GM18870 (cell line): Measurements from ENCODE around the gene LRP1B.
"Not testable (repeated sequence)": the region's sequence is repeated elsewhere in the genome, so short reads cannot be mapped to it uniquely, and the experiment has no call there.

Source experiments
- ATAC-seq: cut with Tn5 transposase; IDR thresholded peaks from one replicate; pipeline ENCODE4 v1.9.1; 2021; ENCODE audit warnings: moderate library complexity; ENCODE audit not compliant: unreplicated experiment

LRP1B gene

GRCh38 chr2:140975237-140975636, 1155.6 kb downstream of the LRP1B start:
- ATAC-seq = no peak

GRCh38 chr2:140972724-140973123, 1158.1 kb downstream of the LRP1B start:
- no peak for ATAC-seq

GRCh38 chr2:140964324-140964723, 1166.5 kb downstream of the LRP1B start:
- ATAC-seq = not testable (repeated sequence)

- no peak for ATAC-seq
These were observed 1180.9 kb downstream of the LRP1B start for GRCh38 chr2:140949932-140950331.

- ATAC-seq = no peak
These were observed 1183.6 kb downstream of the LRP1B start for GRCh38 chr2:140947236-140947635.

- ATAC-seq = no peak
These were observed 1186.9 kb downstream of the LRP1B start for GRCh38 chr2:140943867-140944266.

GRCh38 chr2:140942284-140942683, 1188.5 kb downstream of the LRP1B start:
- no peak for ATAC-seq

GRCh38 chr2:140929849-140930248, 1201.0 kb downstream of the LRP1B start:
- ATAC-seq = no peak

GRCh38 chr2:140918426-140918825, 1212.4 kb downstream of the LRP1B start:
- ATAC-seq = no peak

GRCh38 chr2:140916410-140916809, 1214.4 kb downstream of the LRP1B start:
- ATAC-seq = no peak

- ATAC-seq = no peak
These were observed 1220.1 kb downstream of the LRP1B start for GRCh38 chr2:140910683-140911082.

GRCh38 chr2:140905083-140905781, 1225.6 kb downstream of the LRP1B start:
- ATAC-seq = no peak

GRCh38 chr2:140895378-140895777, 1235.4 kb downstream of the LRP1B start:
- ATAC-seq = no peak

- ATAC-seq = no peak
These were observed 1237.1 kb downstream of the LRP1B start for GRCh38 chr2:140893685-140894084.

GRCh38 chr2:140892911-140893637, 1237.7 kb downstream of the LRP1B start:
- ATAC-seq = no peak

GRCh38 chr2:140892436-140892835, 1238.4 kb downstream of the LRP1B start:
- ATAC-seq = no peak

GRCh38 chr2:140891614-140892212, 1239.1 kb downstream of the LRP1B start:
- no peak for ATAC-seq

- ATAC-seq = no peak
These were observed 1247.9 kb downstream of the LRP1B start for GRCh38 chr2:140882671-140883620.

GRCh38 chr2:140880573-140880972, 1250.2 kb downstream of the LRP1B start:
- ATAC-seq = no peak

GRCh38 chr2:140876015-140876414, 1254.8 kb downstream of the LRP1B start:
- no peak for ATAC-seq
